ENCODE data around the gene STAB2. TPM values are rescaled to one million over a fixed set of nuclear protein-coding genes. Genes with fewer than 3 reads are reported as not detected.

Gene STAB2
- total RNA-seq, 1 donor from 2014 or later = 0.03 TPM

DNA sequence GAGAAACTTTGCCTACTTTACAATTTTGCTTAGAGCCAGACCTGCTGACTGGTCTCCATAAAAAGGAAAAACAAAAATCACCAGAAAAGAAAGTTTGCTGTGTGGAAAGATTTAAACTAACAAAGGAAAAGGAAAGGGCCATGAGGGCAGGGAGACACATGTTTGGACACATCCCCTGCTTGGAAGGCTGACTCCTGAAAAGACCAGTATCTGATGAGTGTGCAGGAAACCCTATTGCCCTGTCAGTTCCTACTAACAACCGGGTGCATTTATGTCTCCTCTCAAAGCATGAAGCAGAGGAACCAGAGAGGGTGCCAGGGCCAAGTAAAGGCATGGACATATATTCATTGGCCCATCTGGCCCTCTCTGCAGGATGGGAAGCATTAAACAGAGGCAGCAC lies 7.0 kb upstream of the STAB2 start:
- no peak overlapping the region for H3K4me3 ChIP-seq
- intact Hi-C loops (cut with micrococcal nuclease) = no loop called here

DNA sequence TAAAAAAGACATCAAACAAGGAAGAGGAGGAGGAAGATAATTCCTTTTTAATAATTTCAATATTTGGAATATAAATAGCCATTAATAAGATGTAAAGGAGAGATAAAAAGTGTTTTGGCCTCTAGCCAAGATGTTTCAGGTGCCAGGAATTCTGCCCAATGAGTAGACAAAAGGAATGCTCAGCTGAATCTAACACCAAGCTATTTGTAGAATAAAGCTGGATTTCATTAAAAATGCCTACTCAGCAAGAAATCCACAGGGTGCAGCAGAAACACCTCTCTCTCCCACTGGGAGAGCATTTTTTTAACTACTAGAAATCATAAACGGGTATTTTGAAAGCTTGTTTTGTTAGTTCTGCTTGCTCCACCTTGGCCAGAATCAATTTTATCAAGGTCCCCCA lies 4.1 kb upstream of the STAB2 start:
- Histone ChIP-seq H3K4me1 (no peaks in the 10 kb centered on the region), H3K36me3 (no peaks in the 10 kb centered on the region), H3K27ac (replicated peaks) (no peak overlapping the region), H3K4me3 (no peak overlapping the region), H3K9me3 (replicated peaks) (no peaks in the 10 kb centered on the region), H3K27me3 (ENCODE audit: low read depth) (peaks cover 20% of the 10 kb centered on the region)
- intact Hi-C loops (cut with micrococcal nuclease) = no loop called here
- no peak for DNase-seq
- TF ChIP-seq, protein P1, sequence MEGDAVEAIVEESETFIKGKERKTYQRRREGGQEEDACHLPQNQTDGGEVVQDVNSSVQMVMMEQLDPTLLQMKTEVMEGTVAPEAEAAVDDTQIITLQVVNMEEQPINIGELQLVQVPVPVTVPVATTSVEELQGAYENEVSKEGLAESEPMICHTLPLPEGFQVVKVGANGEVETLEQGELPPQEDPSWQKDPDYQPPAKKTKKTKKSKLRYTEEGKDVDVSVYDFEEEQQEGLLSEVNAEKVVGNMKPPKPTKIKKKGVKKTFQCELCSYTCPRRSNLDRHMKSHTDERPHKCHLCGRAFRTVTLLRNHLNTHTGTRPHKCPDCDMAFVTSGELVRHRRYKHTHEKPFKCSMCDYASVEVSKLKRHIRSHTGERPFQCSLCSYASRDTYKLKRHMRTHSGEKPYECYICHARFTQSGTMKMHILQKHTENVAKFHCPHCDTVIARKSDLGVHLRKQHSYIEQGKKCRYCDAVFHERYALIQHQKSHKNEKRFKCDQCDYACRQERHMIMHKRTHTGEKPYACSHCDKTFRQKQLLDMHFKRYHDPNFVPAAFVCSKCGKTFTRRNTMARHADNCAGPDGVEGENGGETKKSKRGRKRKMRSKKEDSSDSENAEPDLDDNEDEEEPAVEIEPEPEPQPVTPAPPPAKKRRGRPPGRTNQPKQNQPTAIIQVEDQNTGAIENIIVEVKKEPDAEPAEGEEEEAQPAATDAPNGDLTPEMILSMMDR (IDR thresholded peaks at IDR 0.05; ENCODE audit: borderline replicate concordance) = no peak

More for the DNA sequence above, 7.0 kb upstream of the STAB2 start:
- DNase-seq = no peak
- peaks cover 8% of the 10 kb centered on the region for H3K4me1 ChIP-seq
- H3K27me3 ChIP-seq (ENCODE audit: low read depth) = peaks cover 19% of the 10 kb centered on the region
- no peak overlapping the region for H3K27ac ChIP-seq (replicated peaks)
- no peaks in the 10 kb centered on the region for H3K9me3 ChIP-seq (replicated peaks)
- TF ChIP-seq, protein P1 (IDR thresholded peaks at IDR 0.05; ENCODE audit: borderline replicate concordance) = no peak
- no peaks in the 10 kb centered on the region for H3K36me3 ChIP-seq

DNA sequence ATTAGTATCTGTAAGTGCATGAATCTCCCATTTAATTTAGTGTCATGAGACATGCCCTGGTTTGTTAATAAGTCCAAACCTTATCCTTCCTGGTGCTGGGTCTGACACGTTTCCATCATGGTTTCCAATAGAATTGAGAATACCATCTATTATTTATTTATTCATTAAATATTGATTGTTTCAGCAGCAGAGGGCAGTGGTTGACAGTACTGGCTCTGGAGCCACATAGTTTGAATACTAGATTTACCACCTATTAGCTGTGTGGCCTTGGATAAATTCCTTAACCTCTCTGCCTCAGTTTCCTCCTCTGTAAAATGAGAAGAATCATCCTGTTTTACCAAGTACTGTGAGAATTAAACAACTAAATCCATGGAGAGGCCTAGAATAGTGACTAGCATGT lies 941 bp upstream of the STAB2 start:
- no peak overlapping the region for H3K27ac ChIP-seq (replicated peaks)
- H3K9me3 ChIP-seq (replicated peaks) = no peaks in the 10 kb centered on the region
- intact Hi-C loops (cut with micrococcal nuclease) = no loop called here
- peaks cover 16% of the 10 kb centered on the region for H3K27me3 ChIP-seq (ENCODE audit: low read depth)
- H3K4me3 ChIP-seq = no peak overlapping the region
- TF ChIP-seq, protein P1 (IDR thresholded peaks at IDR 0.05; ENCODE audit: borderline replicate concordance) = peak; percentile 34
- no peaks in the 10 kb centered on the region for H3K36me3 ChIP-seq
- DNase-seq = no peak
- H3K4me1 ChIP-seq = no peaks in the 10 kb centered on the region

DNA sequence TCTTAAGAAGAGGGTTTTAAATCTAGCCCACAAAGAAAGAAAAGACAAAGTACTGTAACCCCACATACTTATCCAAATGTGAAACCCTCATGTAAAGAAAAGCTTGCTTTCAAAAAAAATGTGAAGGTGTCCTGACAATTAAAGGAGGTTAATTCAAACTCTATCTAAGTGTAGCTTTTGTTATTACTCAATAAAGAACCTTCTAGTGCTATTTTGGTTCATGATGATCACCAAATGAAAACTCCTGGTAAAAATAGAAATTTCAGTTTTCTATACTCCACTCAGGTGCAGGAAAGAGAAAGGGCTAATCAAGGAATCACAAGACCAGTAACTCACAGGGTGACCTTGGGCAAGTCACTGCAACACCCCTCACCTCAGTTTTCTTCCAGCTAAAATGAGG lies 1.6 kb downstream of the STAB2 start:
- no peaks in the 10 kb centered on the region for H3K36me3 ChIP-seq
- no peak overlapping the region for H3K27ac ChIP-seq (replicated peaks)
- intact Hi-C loops (cut with micrococcal nuclease) = no loop called here
- H3K9me3 ChIP-seq (replicated peaks) = no peaks in the 10 kb centered on the region
- H3K4me1 ChIP-seq = no peaks in the 10 kb centered on the region
- peaks cover 12% of the 10 kb centered on the region for H3K27me3 ChIP-seq (ENCODE audit: low read depth)
- DNase-seq = no peak
- TF ChIP-seq, protein P1 (IDR thresholded peaks at IDR 0.05; ENCODE audit: borderline replicate concordance) = no peak
- no peak overlapping the region for H3K4me3 ChIP-seq

DNA sequence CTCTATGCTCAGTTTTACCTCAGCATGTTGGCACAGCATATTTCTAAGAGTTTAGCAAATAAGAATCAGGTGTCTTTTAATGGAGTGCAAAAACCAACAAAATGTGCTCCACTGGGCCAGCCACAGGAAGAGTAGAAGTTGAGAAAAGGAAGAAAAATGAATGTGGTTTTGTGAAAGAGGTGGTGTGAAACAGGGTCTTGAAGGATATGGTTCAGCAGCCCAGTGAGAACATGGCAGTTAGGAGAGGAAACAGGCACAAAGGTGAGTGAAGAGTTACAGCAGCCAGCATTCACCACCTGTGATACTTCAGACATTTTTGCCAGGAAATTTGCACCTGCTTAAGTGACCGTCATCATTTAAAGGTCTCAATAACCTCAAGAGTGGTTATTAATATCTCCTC lies 2.4 kb downstream of the STAB2 start:
- Histone ChIP-seq H3K27me3 (ENCODE audit: low read depth) (peaks cover 11% of the 10 kb centered on the region), H3K36me3 (no peaks in the 10 kb centered on the region), H3K4me1 (no peaks in the 10 kb centered on the region), H3K4me3 (no peak overlapping the region), H3K9me3 (replicated peaks) (no peaks in the 10 kb centered on the region), H3K27ac (replicated peaks) (no peak overlapping the region)
- intact Hi-C loops (cut with micrococcal nuclease) = no loop called here
- DNase-seq = no peak
- TF ChIP-seq, protein P1 (IDR thresholded peaks at IDR 0.05; ENCODE audit: borderline replicate concordance) = no peak

DNA sequence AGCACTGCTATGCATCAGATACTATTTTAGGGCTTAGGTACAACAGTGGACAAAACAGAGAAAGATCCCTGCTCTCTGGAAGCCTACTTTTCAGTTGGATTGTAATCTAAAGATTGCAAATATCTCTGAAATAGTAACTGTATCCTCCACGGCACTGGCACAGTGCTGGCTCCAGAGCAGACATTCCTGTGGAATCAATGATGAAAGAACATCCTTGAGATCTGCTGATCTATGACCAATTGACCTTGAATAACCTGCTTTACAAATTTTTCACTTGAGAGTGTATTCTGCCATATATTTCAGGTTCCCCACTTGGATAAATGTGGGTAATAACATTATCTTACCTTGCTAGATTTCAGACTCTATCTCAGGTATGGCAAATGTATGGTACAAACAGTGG lies 3.2 kb downstream of the STAB2 start:
- Histone ChIP-seq H3K9me3 (replicated peaks) (no peaks in the 10 kb centered on the region), H3K4me3 (no peak overlapping the region), H3K27me3 (ENCODE audit: low read depth) (peaks cover 4% of the 10 kb centered on the region), H3K27ac (replicated peaks) (no peak overlapping the region), H3K36me3 (no peaks in the 10 kb centered on the region), H3K4me1 (no peaks in the 10 kb centered on the region)
- intact Hi-C loops (cut with micrococcal nuclease) = no loop called here
- DNase-seq = no peak
- TF ChIP-seq, protein P1 (IDR thresholded peaks at IDR 0.05; ENCODE audit: borderline replicate concordance) = no peak
